Brain microvascular endothelial cell (primary cell): ENCODE data around the gene PTPN9.

Experiments
- DNase-seq: peaks from one replicate; pipeline ENCODE4 v3.0.0-alpha.2; 2020
- H3K27ac ChIP-seq: fragments of 250-450 bp; sonication (Bioruptor Pico); 2 replicates; pipeline ENCODE4 v1.5.1; 2020; ENCODE audit warnings: mild to moderate bottlenecking, moderate library complexity
- H3K27me3 ChIP-seq: fragments of 250-450 bp; sonication (Bioruptor Pico); replicated peaks from 2 replicates; pipeline ENCODE4 v1.5.1; 2020; ENCODE audit warnings: mild to moderate bottlenecking
- H3K36me3 ChIP-seq: fragments of 250-450 bp; sonication (Bioruptor Pico); replicated peaks from 2 replicates; pipeline ENCODE4 v1.5.1; 2020; ENCODE audit warnings: mild to moderate bottlenecking
- H3K4me3 ChIP-seq: 2 replicates; pipeline ENCODE4 v1.5.1; 2011; ENCODE audit warnings: low read depth, mild to moderate bottlenecking, control low read depth, low read length, moderate library complexity
- CTCF ChIP-seq: IDR thresholded peaks from 2 replicates; pipeline ENCODE4 v1.5.1; 2011; ENCODE audit warnings: low read depth, mild to moderate bottlenecking, moderate library complexity, low read length, control low read depth, inconsistent platforms; ENCODE audit errors: missing control alignments
- in situ Hi-C: cut with HindIII; loops from 2 replicates; pipeline ENCODE4 v1.10.0; 2017; ENCODE audit warnings: low sequenced_read_pairs, low pct_ligation_motif_present

The PTPN9 gene

GRCh38 chr15:75420698-75421097 is 158.4 kb downstream of the PTPN9 start:
- no peak for DNase-seq
- H3K27me3 ChIP-seq = no peaks in the 10 kb centered on the region
- TF ChIP-seq CTCF = no peak
- in situ Hi-C loops = no loop called here
- no peak overlapping the region for H3K4me3 ChIP-seq
- no peak overlapping the region for H3K27ac ChIP-seq
- H3K36me3 ChIP-seq = peaks cover 9% of the 10 kb centered on the region

DNA sequence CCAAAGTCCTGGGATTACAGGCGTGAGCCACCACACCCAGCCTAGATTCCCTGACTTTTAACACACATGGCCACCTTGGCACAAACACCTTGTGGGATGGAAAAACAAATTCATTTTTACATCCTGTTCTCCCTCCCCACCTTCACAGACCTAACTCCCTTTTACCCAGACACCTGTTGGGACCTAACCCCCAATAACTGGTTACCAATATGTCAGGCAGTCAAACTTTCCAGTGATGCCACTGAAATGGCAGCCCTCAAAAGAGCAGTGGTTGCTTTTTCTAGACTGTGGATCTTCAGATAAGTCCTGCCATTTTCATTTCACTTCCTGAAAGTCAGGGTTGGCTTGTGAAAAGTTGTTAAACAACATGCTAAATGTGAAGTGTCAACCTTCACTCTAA is 162.5 kb downstream of the PTPN9 start:
- DNase-seq = no peak
- no peak overlapping the region for H3K4me3 ChIP-seq
- in situ Hi-C loops = no loop called here
- no peak for TF ChIP-seq CTCF
- H3K27me3 ChIP-seq = no peaks in the 10 kb centered on the region
- peaks cover 22% of the 10 kb centered on the region for H3K36me3 ChIP-seq
- H3K27ac ChIP-seq = no peak overlapping the region
